A673 (cell line): Measurements from ENCODE around the gene ABLIM3.
A peak's percentile ranks its signal among the peaks of the same experiment; 100 is the strongest.

Source experiments
- EZH2 ChIP-seq: fragments of 200-600 bp; sonication (generic); IDR thresholded peaks from 2 replicates; pipeline ENCODE4 v1.6.1; 2017; ENCODE audit warnings: borderline replicate concordance, low read depth, mild to moderate bottlenecking, mixed read lengths, antibody characterized with exemption, low read length; ENCODE audit not compliant: poor library complexity, severe bottlenecking
- TF ChIP-seq, protein P1 (sequence below): fragments of 300-800, 200-600 bp; sonication (generic); conservative IDR thresholded peaks from 2 replicates; pipeline ENCODE4 v1.5.1; 2017; ENCODE audit warnings: low read depth, mild to moderate bottlenecking, antibody characterized with exemption, low read length, moderate library complexity, mixed read lengths

DNA sequence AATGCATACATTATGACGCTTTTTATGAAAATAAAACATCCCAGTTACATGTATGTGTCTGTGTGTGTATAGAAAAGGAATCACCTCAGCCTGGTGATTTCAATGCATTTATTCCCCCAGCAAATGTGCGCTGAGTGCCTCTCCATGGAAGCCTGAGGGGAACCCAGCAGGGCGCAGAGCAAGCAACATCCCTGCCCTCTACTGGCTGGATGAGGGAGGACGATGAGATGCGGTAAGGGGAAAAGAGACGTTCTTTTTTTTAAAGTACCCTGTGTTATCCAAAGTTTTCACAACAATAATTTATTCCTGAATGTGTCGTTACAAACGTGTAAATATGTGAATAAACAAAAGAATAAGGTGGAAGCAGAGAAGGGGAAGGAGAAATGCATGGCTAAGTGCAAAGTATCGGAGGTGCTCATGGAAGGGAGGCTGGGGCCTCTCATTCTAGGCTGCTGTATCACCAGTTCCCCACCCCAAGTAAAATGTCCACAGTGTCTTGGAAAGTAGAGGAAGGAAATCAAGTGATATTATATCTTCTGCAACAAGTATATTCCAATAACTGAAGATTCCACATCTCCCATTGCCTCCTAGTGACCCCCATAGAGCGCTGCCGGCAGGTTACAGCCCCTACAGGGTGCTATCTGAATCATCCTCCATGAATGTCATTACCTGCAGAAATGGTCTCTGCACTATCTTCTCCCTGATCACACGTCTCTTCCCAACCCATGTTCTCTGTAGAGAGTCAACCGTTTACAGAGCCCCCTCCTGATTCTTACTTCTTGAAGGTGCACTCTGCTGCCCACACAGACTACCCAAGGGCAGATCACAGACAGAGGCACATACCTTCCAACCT is 13.0 kb upstream of the ABLIM3 start:
- TF ChIP-seq, protein P1, sequence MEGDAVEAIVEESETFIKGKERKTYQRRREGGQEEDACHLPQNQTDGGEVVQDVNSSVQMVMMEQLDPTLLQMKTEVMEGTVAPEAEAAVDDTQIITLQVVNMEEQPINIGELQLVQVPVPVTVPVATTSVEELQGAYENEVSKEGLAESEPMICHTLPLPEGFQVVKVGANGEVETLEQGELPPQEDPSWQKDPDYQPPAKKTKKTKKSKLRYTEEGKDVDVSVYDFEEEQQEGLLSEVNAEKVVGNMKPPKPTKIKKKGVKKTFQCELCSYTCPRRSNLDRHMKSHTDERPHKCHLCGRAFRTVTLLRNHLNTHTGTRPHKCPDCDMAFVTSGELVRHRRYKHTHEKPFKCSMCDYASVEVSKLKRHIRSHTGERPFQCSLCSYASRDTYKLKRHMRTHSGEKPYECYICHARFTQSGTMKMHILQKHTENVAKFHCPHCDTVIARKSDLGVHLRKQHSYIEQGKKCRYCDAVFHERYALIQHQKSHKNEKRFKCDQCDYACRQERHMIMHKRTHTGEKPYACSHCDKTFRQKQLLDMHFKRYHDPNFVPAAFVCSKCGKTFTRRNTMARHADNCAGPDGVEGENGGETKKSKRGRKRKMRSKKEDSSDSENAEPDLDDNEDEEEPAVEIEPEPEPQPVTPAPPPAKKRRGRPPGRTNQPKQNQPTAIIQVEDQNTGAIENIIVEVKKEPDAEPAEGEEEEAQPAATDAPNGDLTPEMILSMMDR, result peak; percentile 85
- TF ChIP-seq EZH2, result no peak
